NCI-H446 (cell line): ENCODE data around the gene ZNF213.

ENCODE experiments used
- DNase-seq, 2 experiments: peaks; one replicate each; lab custom pipeline; 2025; lab: John Stamatoyannopoulos, UW

ZNF213 gene

GRCh38 chr16:3134338-3135125 lies at the start of gene ZNF213:
Gene ZNF213 (plus strand): TSS chr16:3135029. CDS start chr16:3137281, 2,252 bp downstream.
- peak; percentile 96 for DNase-seq

DNA sequence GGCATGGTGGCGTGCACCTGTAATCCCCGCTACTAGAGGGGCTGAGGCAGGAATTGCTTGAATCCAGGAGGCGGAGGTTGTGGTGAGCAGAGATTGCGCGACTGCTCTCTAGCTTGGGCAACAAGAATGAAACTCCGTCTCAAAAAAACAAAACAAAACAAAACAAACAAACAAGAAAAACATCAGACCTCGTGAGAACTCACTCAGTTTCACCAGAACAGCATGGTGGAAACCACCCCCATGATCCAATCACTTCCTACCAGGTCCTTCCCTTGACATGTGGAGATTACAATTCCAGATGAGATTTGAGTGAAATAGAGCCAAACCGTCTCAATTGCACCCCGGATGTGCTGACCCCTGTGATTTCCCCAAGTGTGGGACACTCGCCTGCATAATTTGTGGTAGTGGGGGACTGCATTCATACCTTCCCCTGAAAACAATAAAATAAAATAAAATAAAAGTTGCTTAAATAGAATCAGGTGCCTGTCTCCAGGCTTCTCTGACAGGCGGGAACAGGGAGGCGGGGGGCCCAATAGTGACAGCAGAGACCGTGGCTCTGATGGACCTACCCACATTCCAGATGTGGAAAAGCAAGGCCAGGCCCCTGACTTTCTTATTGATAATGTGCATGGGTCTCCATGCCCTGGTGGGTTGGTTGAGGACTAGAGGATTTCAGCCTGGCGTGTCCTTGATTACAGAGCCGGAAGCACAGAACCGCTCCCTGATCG lies 48.8 kb upstream of the ZNF213 start:
- no peak for DNase-seq

DNA sequence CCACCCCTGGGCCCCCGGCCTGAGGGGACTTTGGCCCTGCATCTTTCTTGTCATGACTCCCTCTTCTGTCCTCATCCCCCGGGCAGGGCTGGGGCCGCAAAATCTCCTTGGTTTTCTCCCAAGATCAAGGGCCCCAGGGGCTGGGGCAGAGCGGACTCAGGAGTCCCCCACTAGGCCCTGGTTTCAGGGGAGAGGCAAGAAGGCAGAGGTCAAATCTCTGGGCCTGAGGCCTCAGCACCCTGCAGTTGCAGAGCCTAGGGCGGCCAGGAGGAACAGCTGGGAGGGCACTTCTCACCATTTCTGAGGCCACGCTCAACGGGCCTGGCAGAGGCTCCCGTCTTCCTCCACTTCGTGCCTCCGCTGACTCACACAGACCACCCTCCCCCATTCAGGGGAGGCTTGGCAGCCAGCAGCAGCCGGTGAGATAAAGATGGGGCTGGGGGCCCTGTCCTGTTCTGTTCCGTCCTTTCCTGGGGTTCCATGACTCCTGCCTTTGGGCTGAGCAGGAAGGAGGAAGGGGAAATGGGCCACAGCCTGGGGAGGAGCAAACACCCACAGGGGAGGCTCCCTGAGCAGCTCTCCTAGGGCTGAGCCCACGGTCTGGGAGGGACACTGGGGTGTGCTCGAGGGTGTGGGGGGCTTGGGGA lies 48.1 kb upstream of the ZNF213 start:
- DNase-seq: no peak

- DNase-seq: no peak
Measured at GRCh38 chr16:3087243-3088235, 47.3 kb upstream of the ZNF213 start.

DNA sequence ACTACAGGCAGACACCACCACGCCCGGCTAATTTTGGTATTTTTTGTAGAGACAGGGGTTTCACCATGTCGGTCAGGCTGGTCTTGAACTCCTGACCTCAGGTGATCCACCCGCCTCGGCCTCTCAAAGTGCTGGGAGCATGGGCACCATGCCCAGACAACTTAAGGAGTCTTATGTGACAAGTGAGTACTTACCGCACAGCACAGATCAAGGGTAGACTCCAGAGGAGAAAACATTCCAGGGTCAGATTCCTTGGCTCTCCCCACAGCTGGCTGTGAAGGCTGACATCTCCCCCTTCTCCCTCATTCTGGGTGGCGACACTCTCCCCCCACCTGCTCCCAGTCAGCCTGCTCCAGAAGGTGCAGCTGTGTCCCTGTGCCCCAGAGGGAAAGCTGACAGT lies 46.4 kb upstream of the ZNF213 start:
- no peak for DNase-seq

DNA sequence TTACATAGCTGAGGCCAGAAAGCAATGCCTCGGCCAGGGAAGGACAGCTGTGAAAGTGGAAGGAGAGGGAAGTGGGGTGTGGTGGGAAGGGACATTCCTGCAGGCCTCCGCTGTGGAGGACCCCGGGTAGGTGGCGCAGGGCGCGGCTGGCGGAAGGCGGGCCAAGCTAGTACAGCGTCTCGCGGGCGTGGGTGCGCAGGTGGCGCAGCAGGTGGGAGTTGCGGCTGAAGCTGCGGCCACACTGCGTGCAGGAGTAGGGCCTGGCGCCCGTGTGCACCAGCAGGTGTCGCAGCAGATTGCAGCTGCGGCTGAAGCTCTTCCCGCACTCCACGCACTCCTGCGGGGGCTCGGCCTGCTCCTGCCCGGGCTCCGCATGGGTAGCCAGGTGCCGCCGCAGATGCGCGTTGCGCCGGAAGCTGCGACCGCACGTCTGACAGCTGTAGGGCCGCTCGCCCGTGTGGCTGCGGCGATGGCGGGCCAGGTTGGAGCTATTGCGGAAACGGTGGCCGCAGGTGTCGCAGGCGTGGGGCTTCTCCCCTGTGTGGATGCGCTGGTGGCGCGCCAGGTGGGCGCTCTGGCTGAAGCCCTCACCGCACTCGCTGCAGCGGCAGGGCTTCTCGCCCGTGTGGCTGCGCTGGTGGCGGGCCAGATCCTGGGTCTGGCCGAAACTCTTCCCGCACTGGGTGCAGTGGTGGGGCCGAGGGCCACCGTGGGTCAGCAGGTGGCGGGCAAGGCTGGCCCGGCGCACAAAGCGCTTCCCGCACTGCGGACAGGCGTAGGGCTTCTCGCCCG lies 45.7 kb upstream of the ZNF213 start:
- DNase-seq: no peak

- DNase-seq: no peak
Measured at GRCh38 chr16:3089717-3090592, 44.9 kb upstream of the ZNF213 start.

DNA sequence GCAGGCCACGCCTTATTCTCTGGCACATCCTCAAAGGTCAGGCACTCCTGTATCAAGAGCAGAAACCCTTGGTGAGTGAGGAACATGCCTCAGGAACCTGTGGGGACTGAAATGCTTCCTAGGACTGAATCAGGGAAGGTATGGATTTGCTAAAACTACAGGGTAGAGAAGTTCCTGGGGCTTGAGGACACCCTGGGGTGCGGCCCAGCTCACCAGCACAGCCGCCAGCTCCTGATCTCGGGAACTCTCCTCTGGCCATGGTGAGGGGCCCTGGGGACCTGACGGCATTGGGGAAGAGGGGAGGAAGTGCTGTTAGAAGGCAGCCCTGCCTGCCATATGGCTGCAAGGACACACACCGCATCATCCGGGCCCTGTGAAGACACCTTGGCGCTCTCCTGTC lies 43.3 kb upstream of the ZNF213 start:
- DNase-seq: no peak

GRCh38 chr16:3092501-3092941 lies 42.3 kb upstream of the ZNF213 start:
- no peak for DNase-seq

GRCh38 chr16:3094289-3095027 lies 40.4 kb upstream of the ZNF213 start:
- peak; percentile 19 to 43 for DNase-seq

DNA sequence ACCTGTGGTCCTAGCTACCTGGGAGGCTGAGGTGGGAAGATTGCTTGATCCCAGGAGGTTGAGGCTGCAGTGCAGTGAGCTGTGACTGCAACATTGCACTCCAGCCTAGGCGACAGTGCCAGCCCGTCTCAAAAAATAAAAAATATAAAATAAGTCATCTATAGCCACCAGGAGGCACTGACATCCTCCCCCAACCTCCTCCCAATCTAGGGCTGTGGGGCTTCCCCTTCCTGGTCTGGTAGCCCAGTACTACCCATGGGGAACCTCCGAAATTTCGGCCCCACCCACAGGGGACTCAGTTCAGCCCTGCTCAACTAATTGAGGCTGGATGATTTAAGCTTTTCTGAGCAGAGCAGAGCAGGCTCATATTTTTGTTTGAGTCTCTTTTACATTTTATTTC lies 39.0 kb upstream of the ZNF213 start:
- no peak for DNase-seq

- DNase-seq: no peak
Measured at GRCh38 chr16:3096362-3096761, 38.5 kb upstream of the ZNF213 start.

DNA sequence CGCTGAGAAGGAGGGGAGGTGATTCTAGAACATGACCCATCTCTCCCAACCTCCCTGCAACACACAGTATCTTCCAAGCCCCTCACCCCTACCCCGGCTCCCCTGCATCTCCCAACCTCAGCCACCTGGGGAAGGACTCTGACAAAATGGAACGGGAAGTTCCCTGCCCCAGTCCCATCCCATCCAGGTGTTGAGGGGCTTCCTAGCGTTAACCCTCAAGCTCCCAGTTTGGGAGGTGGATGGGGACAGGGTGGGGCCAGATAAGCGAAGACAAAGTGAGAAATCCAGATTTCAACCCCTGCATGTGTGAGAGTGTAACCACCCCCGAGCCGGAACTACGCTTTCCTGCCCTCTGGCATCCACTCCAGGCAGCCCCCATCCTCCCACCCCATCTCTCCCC lies 37.6 kb upstream of the ZNF213 start:
- DNase-seq: no peak

DNA sequence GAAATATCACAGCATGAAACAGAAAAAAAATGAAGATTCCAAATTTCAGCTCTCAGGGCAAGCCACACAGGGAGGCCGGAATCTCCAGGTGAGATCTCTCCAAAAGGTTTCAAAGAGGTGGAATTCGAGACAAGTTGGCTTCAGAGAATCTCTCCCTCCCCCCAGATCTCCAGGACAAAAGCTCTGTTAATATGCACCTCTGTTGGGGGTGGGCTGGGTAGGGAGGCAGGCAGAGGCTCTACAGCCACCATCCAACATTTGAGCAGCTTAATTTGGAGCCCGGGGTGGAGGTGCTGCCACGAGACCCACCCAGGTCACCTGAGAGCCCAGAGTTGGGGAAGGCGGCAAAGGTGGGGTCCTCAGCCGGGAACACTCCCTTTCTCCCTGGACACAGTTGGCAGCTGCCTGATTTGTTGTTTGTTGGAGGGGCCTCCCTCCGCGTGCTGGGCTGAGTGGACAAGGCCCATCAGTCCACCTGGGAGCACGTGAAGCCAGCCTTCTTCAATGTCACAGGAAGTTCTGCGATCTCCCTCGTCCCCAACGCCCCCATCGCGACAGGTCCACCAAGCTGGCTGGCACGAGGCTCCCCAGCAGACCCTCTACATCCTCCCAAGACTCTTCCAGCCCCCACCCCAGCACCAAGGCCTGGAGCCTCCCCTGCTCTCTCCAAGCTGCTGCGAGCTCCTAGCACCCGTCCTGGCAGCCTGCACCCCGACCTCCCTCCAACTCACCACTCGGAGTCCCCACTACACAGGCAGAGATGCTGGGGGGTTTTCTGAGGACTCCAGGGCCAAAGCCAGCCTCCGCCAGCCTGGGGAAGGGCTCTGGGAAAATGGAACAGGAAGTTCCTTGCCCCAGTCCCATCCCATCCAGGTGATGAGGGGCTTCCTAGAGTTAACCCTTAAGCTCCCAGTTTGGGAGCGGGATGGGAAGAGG lies 36.1 kb upstream of the ZNF213 start, which contains the start of gene ZSCAN10:
Gene ZSCAN10, minus strand, starts transcription at position 836 of the 936 bp plus-strand sequence. CDS start 6,357 bp downstream, outside the sequence.
- DNase-seq: no peak

GRCh38 chr16:3099395-3099731 lies 35.5 kb upstream of the ZNF213 start:
- no peak for DNase-seq

DNA sequence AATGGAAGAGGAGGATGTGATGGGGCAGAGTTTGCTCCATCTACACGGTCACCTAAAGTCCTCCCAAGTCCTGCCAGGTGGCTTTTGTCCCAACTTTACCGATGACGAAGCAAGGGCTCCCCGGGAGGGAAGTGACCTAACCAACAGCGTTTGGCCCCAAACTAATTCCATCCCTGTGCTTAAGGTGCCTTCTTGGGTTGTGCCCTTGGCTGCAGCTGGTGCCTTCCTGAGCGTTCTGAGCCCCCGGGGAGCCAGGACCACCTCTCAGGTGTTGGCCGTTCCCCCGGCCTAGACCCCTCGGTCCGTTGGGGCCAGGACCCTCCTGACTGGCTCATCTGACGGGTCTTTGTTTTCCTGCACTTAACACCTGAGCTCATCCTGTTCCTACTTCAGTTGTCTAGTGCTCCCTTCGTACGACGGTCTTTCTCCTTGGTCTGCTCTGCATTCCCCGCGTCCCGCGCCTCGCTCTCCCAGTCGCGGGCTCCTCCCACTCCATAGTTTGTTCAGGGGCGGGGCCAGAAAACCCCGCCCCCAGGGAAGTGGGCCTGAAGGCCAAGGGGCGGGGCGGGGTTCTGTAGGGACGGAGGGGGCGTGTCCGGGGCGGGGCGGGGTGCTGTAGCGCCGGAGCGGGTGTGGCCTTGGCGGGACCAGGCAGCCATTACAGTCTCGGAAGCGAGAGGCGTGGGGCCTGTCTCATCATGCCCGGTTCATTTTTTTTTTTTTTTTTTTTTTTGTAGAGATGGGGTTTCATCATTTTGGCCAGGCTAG lies 34.9 kb upstream of the ZNF213 start:
- peak; percentile 65 to 96 for DNase-seq
